ENCODE measurements around the gene PHLDA3.
"Not testable (repeated sequence)": the region's sequence is repeated elsewhere in the genome, so short reads cannot be mapped to it uniquely, and the experiment has no call there.

Gene PHLDA3

GRCh38 chr1:201503397-201504176 lies 34.6 kb upstream of the PHLDA3 start:
- peak; percentile 94 for DNase-seq (ENCODE audit: low read depth)

- no peak for DNase-seq (ENCODE audit: low read depth)
Measured at GRCh38 chr1:201502511-201502857, 33.5 kb upstream of the PHLDA3 start.

- no peak for DNase-seq (ENCODE audit: low read depth)
Measured at GRCh38 chr1:201501812-201502510, 33.0 kb upstream of the PHLDA3 start.

- no peak for DNase-seq (ENCODE audit: low read depth)
Measured at GRCh38 chr1:201501144-201501543, 32.2 kb upstream of the PHLDA3 start.

- no peak for DNase-seq (ENCODE audit: low read depth)
Measured at GRCh38 chr1:201500670-201501120, 31.7 kb upstream of the PHLDA3 start.

- no peak for DNase-seq (ENCODE audit: low read depth)
Measured at GRCh38 chr1:201499795-201500669, 31.0 kb upstream of the PHLDA3 start.

- no peak for DNase-seq (ENCODE audit: low read depth)
Measured at GRCh38 chr1:201499191-201499590, 30.2 kb upstream of the PHLDA3 start.

- no peak for DNase-seq (ENCODE audit: low read depth)
Measured at GRCh38 chr1:201498621-201499020, 29.6 kb upstream of the PHLDA3 start.

- no peak for DNase-seq (ENCODE audit: low read depth)
Measured at GRCh38 chr1:201497935-201498509, 29.0 kb upstream of the PHLDA3 start.

- no peak for DNase-seq (ENCODE audit: low read depth)
Measured at GRCh38 chr1:201496296-201496690, 27.3 kb upstream of the PHLDA3 start.

GRCh38 chr1:201495551-201496295 lies 26.7 kb upstream of the PHLDA3 start:
- DNase-seq (ENCODE audit: low read depth): no peak

- DNase-seq (ENCODE audit: low read depth): no peak
Measured at GRCh38 chr1:201493757-201494617, 25.0 kb upstream of the PHLDA3 start.

- not testable (repeated sequence) for DNase-seq (ENCODE audit: low read depth)
Measured at GRCh38 chr1:201493026-201493656, 24.2 kb upstream of the PHLDA3 start.

GRCh38 chr1:201491896-201492511 lies 23.0 kb upstream of the PHLDA3 start:
- no peak for DNase-seq (ENCODE audit: low read depth)

GRCh38 chr1:201490708-201491131 lies 21.7 kb upstream of the PHLDA3 start:
- no peak for DNase-seq (ENCODE audit: low read depth)

GRCh38 chr1:201489643-201490261 lies 20.8 kb upstream of the PHLDA3 start:
- DNase-seq (ENCODE audit: low read depth): no peak

- peak; percentile 95 for DNase-seq (ENCODE audit: low read depth)
Measured at GRCh38 chr1:201488830-201489589, 20.0 kb upstream of the PHLDA3 start.

- DNase-seq (ENCODE audit: low read depth): no peak
Measured at GRCh38 chr1:201487742-201488141, 18.8 kb upstream of the PHLDA3 start.

Data from HS-5 (cell line).